OCI-LY7 (cell line): ENCODE data around the gene WRNIP1.
"Not testable (repeated sequence)": the region's sequence is repeated elsewhere in the genome, so short reads cannot be mapped to it uniquely, and the experiment has no call there.

Experiments used
- EZH2phosphoT487 ChIP-seq: fragments of 200-600 bp; sonication (generic); IDR thresholded peaks from 2 replicates; pipeline ENCODE4 v1.6.1; 2018; ENCODE audit warnings: low read depth, borderline replicate concordance, mild to moderate bottlenecking, mixed run types, antibody characterized with exemption, low read length, moderate library complexity, mixed read lengths
- TF ChIP-seq, protein P1 (sequence below): fragments of 200-600 bp; sonication (generic); conservative IDR thresholded peaks from 2 replicates; pipeline ENCODE4 v1.5.1; 2014; ENCODE audit warnings: mild to moderate bottlenecking, antibody characterized with exemption, low read length, moderate library complexity, mixed read lengths

DNA sequence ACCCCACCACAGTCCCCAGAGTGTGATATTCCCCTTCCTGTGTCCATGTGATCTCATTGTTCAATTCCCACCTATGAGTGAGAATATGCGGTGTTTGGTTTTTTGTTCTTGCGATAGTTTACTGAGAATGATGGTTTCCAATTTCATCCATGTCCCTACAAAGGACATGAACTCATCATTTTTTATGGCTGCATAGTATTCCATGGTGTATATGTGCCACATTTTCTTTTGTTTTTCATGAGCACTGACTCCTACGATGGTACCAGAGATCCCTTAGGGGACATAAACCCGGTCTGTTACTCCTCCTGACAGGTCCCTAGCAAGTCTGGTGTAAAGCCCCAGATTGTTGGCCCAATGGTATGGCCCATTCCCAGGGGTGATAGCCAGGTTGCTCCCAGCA is 36.5 kb downstream of the WRNIP1 start:
- TF ChIP-seq, protein P1, sequence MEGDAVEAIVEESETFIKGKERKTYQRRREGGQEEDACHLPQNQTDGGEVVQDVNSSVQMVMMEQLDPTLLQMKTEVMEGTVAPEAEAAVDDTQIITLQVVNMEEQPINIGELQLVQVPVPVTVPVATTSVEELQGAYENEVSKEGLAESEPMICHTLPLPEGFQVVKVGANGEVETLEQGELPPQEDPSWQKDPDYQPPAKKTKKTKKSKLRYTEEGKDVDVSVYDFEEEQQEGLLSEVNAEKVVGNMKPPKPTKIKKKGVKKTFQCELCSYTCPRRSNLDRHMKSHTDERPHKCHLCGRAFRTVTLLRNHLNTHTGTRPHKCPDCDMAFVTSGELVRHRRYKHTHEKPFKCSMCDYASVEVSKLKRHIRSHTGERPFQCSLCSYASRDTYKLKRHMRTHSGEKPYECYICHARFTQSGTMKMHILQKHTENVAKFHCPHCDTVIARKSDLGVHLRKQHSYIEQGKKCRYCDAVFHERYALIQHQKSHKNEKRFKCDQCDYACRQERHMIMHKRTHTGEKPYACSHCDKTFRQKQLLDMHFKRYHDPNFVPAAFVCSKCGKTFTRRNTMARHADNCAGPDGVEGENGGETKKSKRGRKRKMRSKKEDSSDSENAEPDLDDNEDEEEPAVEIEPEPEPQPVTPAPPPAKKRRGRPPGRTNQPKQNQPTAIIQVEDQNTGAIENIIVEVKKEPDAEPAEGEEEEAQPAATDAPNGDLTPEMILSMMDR = not testable (repeated sequence)
- not testable (repeated sequence) for TF ChIP-seq EZH2phosphoT487
